HepG2 (cell line): ENCODE measurements around the gene NUDT19. TPM values are rescaled to one million over a fixed set of nuclear protein-coding genes. Genes with fewer than 3 reads are reported as not detected.

Experiments used
- ATAC-seq: fragments of 200-7000 bp; cut with Tn5 transposase; 3 replicates; pipeline ENCODE4 v1.9.1; 2020; ENCODE audit warnings: mild to moderate bottlenecking, moderate library complexity
- BruUV-seq: library from RNA; stranded (reverse); fragments of 400-500 nt; replicated peaks from 2 replicates; lab custom pipeline; 2021; lab: Mats Ljungman, UMichigan
- CTCF ChIA-PET: fragments of 300-600 bp; formaldehyde crosslinking; extraction: SDS; loops from one replicate; lab custom pipeline; 2021; ENCODE audit warnings: low total read pairs, inconsistent platforms, low intra/inter-chr PET ratio; lab: Yijun Ruan, JAX
- POLR2A ChIA-PET: fragments of 350-600 bp; sonication (Branson Sonifier 250); formaldehyde crosslinking; loops from one replicate; lab custom pipeline; 2020; ENCODE audit warnings: antibody characterized with exemption, inconsistent platforms; lab: Yijun Ruan, JAX
- DNase-seq: peaks from one replicate; pipeline ENCODE4 v3.0.0-alpha.2; 2015; ENCODE audit warnings: low spot score
- FAIRE-seq: peaks from 3 replicates; lab custom pipeline; 2011; peaks lifted over from hg19 to GRCh38; lab: Jason Lieb, UNC
- H2AFZ ChIP-seq: one replicate; pipeline ENCODE4 v1.6.1; 2011; ENCODE audit warnings: low read length, inconsistent platforms
- H3K27ac ChIP-seq: fragments of 300-600 bp; 3 replicates; pipeline ENCODE4 v1.8.0; 2011; ENCODE audit warnings: mixed run types, mild to moderate bottlenecking, mixed read lengths, low read length, inconsistent platforms; ENCODE audit not compliant: insufficient read depth; ENCODE audit errors: extremely low read length
- H3K27me3 ChIP-seq, 2 experiments: fragments of 200-600 bp in 1 of 2; 2 replicates in 1 of 2; 3 replicates in 1 of 2; pipeline versions ENCODE4 v1.6.0 to v1.8.0; 2011; ENCODE audit warnings: low read length in 2 of 2, mild to moderate bottlenecking in 2 of 2, moderate library complexity in 2 of 2, inconsistent platforms in 1 of 2; ENCODE audit not compliant: insufficient read depth in 2 of 2, control insufficient read depth in 1 of 2
- H3K36me3 ChIP-seq, 2 experiments: fragments of 200-600 bp in 1 of 2; replicated peaks in 1 of 2; 2 replicates in 1 of 2; 3 replicates in 1 of 2; pipeline versions ENCODE4 v1.5.1 to v1.8.0; 2011; ENCODE audit warnings: low read length in 2 of 2, inconsistent platforms in 1 of 2; ENCODE audit not compliant: insufficient read depth in 2 of 2, control insufficient read depth in 1 of 2
- H3K4me1 ChIP-seq: 2 replicates; pipeline ENCODE4 v1.5.1; 2012; ENCODE audit warnings: low read length, inconsistent platforms; ENCODE audit not compliant: insufficient read depth
- H3K4me2 ChIP-seq: 2 replicates; pipeline ENCODE4 v1.6.0; 2011; ENCODE audit warnings: low read depth, low read length, inconsistent platforms
- H3K4me3 ChIP-seq, 3 experiments: fragments of 200-600 bp in 1 of 3; sonication (generic), shearing (Covaris generic) in 1 of 3; replicated peaks in 1 of 3; 2 replicates each; pipeline ENCODE4 v1.5.1; 2011 to 2016; ENCODE audit warnings: low read length in 3 of 3, inconsistent platforms in 2 of 3, low read depth in 2 of 3, mild to moderate bottlenecking in 2 of 3, control low read depth in 1 of 3, mixed read lengths in 1 of 3; ENCODE audit not compliant: insufficient read depth in 1 of 3
- H3K79me2 ChIP-seq: one replicate; pipeline ENCODE4 v1.6.1; 2011; ENCODE audit warnings: low read length, inconsistent platforms; ENCODE audit not compliant: insufficient read depth
- H3K9ac ChIP-seq: 2 replicates; pipeline ENCODE4 v1.6.0; 2011; ENCODE audit warnings: mild to moderate bottlenecking, low read depth, low read length, inconsistent platforms; ENCODE audit not compliant: insufficient read depth
- H3K9me3 ChIP-seq: 2 replicates; pipeline ENCODE4 v1.5.1; 2012; ENCODE audit warnings: mild to moderate bottlenecking, low read length
- H4K20me1 ChIP-seq: 2 replicates; pipeline ENCODE4 v1.6.0; 2011; ENCODE audit warnings: inconsistent platforms, mild to moderate bottlenecking, low read length, moderate library complexity; ENCODE audit not compliant: insufficient read depth
- ADNP ChIP-seq: sonication (generic); formaldehyde crosslinking; IDR thresholded peaks from 2 replicates; pipeline ENCODE4 v1.4.0; 2020; ENCODE audit warnings: missing genetic modification reagents
- ELF1 ChIP-seq: sonication (generic); formaldehyde crosslinking; IDR thresholded peaks from 2 replicates; pipeline ENCODE4 v1.4.0; 2020; ENCODE audit warnings: missing genetic modification reagents
- FOXJ3 ChIP-seq: sonication (generic); formaldehyde crosslinking; IDR thresholded peaks from 2 replicates; pipeline ENCODE4 v1.4.0; 2020; ENCODE audit warnings: missing genetic modification reagents, mild to moderate bottlenecking, borderline replicate concordance
- FOXM1 ChIP-seq: sonication (generic); formaldehyde crosslinking; IDR thresholded peaks from 2 replicates; pipeline ENCODE4 v1.5.0; 2020; ENCODE audit warnings: missing genetic modification reagents
- IKZF1 ChIP-seq: fragments of 450-650 bp; IDR thresholded peaks from 2 replicates; pipeline ENCODE4 v1.7.1; 2016
- NFE2L2 ChIP-seq: fragments of 150-350 bp; IDR thresholded peaks from 2 replicates; pipeline ENCODE4 v1.6.1; 2014; ENCODE audit warnings: low read length
- SNAI1 ChIP-seq: sonication (generic); formaldehyde crosslinking; IDR thresholded peaks from 2 replicates; pipeline ENCODE4 v1.5.0; 2020; ENCODE audit warnings: mild to moderate bottlenecking, missing genetic modification reagents, borderline replicate concordance
- SOX5 ChIP-seq: IDR thresholded peaks from 2 replicates; pipeline ENCODE4 v1.6.1; 2016; ENCODE audit warnings: borderline replicate concordance
- ZFP90 ChIP-seq: sonication (generic); formaldehyde crosslinking; IDR thresholded peaks from 2 replicates; pipeline ENCODE4 v1.8.0; 2022; ENCODE audit warnings: missing genetic modification reagents, mild to moderate bottlenecking, inconsistent platforms, borderline replicate concordance
- ZNF30 ChIP-seq: sonication (generic); formaldehyde crosslinking; IDR thresholded peaks from 2 replicates; pipeline ENCODE4 v1.5.0; 2020; ENCODE audit warnings: mild to moderate bottlenecking, missing genetic modification reagents
- ZNF383 ChIP-seq: sonication (generic); formaldehyde crosslinking; IDR thresholded peaks from 2 replicates; pipeline ENCODE4 v1.4.0; 2020; ENCODE audit warnings: missing genetic modification reagents, mild to moderate bottlenecking, borderline replicate concordance
- ZNF678 ChIP-seq: sonication (generic); formaldehyde crosslinking; IDR thresholded peaks from 2 replicates; pipeline ENCODE4 v1.4.0; 2020; ENCODE audit warnings: mild to moderate bottlenecking, missing genetic modification reagents
- ZNF720 ChIP-seq: sonication (generic); formaldehyde crosslinking; IDR thresholded peaks from 2 replicates; pipeline ENCODE4 v1.4.0; 2020; ENCODE audit warnings: missing genetic modification reagents
- ZNF737 ChIP-seq: sonication (generic); formaldehyde crosslinking; IDR thresholded peaks from 2 replicates; pipeline ENCODE4 v1.5.0; 2020; ENCODE audit warnings: missing genetic modification reagents, mild to moderate bottlenecking, borderline replicate concordance
- ZNF772 ChIP-seq: sonication (generic); formaldehyde crosslinking; IDR thresholded peaks from 2 replicates; pipeline ENCODE4 v1.5.0; 2020; ENCODE audit warnings: mild to moderate bottlenecking, missing genetic modification reagents
- ZNF839 ChIP-seq: sonication (generic); formaldehyde crosslinking; IDR thresholded peaks from 2 replicates; pipeline ENCODE4 v1.4.0; 2020; ENCODE audit warnings: missing genetic modification reagents, mild to moderate bottlenecking, borderline replicate concordance
- ZSCAN22 ChIP-seq: sonication (generic); formaldehyde crosslinking; IDR thresholded peaks from 2 replicates; pipeline ENCODE4 v1.4.0; 2020; ENCODE audit warnings: mild to moderate bottlenecking, missing genetic modification reagents
- WGBS: methylation state at CpG from one replicate; pipeline ENCODE4 v1.1.6; 2017; ENCODE audit warnings: low lambda C conversion rate; 5-methylcytosine and 5-hydroxymethylcytosine counted together
- in situ Hi-C: cut with HindIII; loops from 2 replicates; pipeline ENCODE4 v1.10.0; 2017; ENCODE audit warnings: low pct_unique_long_range_greater_than_20kb; ENCODE audit not compliant: extremely low pct_ligation_motif_present
- intact Hi-C: fragments of 100-400 bp; cut with micrococcal nuclease; formaldehyde crosslinking; loops from one replicate; pipeline ENCODE4 v1.10.0; 2022; ENCODE audit not compliant: unreplicated experiment
- polyA plus RNA-seq, 8 experiments: library from polyadenylated mRNA; depleted of rRNA in 3 of 8; stranded (reverse) in 7 of 8; unstranded in 1 of 8; fragments of >200 nt; fragmentation: Illumina TruSeq in 4 of 8; extraction: Trizol in 4 of 8; gene quantifications; 2 replicates each; pipeline versions ENCODE4 v1.2.1 to v1.2.3, GENCODE V29; 2011 to 2016; ENCODE audit warnings: low read depth in 4 of 8, missing spikeins in 1 of 8, mixed read lengths in 1 of 8; ENCODE audit not compliant: insufficient read depth in 1 of 8
- small RNA-seq, 3 experiments: library from RNA; depleted of rRNA; stranded (forward); fragments of <200 nt; gene quantifications; one replicate each; pipeline ENCODE3, GENCODE V24; 2012; ENCODE audit warnings: low read depth in 2 of 3, low replicate concordance in 1 of 3; ENCODE audit not compliant: insufficient read length in 3 of 3, insufficient read depth in 2 of 3
- total RNA-seq, 5 experiments: library from RNA; depleted of rRNA; stranded (reverse); fragments of >200 nt; fragmentation: Illumina TruSeq; extraction: Trizol; gene quantifications; 2 replicates each; pipeline ENCODE4 v1.2.3, GENCODE V29; 2016; ENCODE audit warnings: low read depth in 1 of 5
- TF ChIP-seq, protein P1 (sequence below): sonication (generic); formaldehyde crosslinking; IDR thresholded peaks from 2 replicates; pipeline ENCODE4 v1.4.0; 2020; ENCODE audit warnings: missing genetic modification reagents

Gene NUDT19
- total and polyA plus RNA-seq, 2 of the 13 experiments (the other 11 are each of a cell fraction or from before 2014, with no cell fraction given), result 3.1 to 3.6 TPM

GRCh38 chr19:32757189-32757588 lies 65.6 kb downstream of the NUDT19 start:
- Histone ChIP-seq H3K9ac (no peak overlapping the region), H3K27ac (no peak overlapping the region)
- CTCF ChIA-PET, result no interaction called here
- TF ChIP-seq ZNF839 (CRISPR knock-in tag), result no peak
- no peak for TF ChIP-seq IKZF1
- no peak for TF ChIP-seq FOXJ3 (CRISPR knock-in tag)
- no peak for TF ChIP-seq ELF1 (CRISPR knock-in tag)
- no peak for TF ChIP-seq ZNF383 (CRISPR knock-in tag)
- TF ChIP-seq ZNF720 (CRISPR knock-in tag), result no peak
- no peak for TF ChIP-seq ZNF678
- TF ChIP-seq SNAI1 (CRISPR knock-in tag), result no peak
- TF ChIP-seq ADNP, result no peak
- TF ChIP-seq ZSCAN22 (CRISPR knock-in tag), result no peak
- TF ChIP-seq SOX5 (CRISPR knock-in tag), result no peak
- no peak for TF ChIP-seq ZFP90
- TF ChIP-seq ZNF772 (CRISPR knock-in tag), result no peak
- no peak for TF ChIP-seq ZNF30 (CRISPR knock-in tag)
- TF ChIP-seq ZNF737 (CRISPR knock-in tag), result no peak
- TF ChIP-seq, protein P1, sequence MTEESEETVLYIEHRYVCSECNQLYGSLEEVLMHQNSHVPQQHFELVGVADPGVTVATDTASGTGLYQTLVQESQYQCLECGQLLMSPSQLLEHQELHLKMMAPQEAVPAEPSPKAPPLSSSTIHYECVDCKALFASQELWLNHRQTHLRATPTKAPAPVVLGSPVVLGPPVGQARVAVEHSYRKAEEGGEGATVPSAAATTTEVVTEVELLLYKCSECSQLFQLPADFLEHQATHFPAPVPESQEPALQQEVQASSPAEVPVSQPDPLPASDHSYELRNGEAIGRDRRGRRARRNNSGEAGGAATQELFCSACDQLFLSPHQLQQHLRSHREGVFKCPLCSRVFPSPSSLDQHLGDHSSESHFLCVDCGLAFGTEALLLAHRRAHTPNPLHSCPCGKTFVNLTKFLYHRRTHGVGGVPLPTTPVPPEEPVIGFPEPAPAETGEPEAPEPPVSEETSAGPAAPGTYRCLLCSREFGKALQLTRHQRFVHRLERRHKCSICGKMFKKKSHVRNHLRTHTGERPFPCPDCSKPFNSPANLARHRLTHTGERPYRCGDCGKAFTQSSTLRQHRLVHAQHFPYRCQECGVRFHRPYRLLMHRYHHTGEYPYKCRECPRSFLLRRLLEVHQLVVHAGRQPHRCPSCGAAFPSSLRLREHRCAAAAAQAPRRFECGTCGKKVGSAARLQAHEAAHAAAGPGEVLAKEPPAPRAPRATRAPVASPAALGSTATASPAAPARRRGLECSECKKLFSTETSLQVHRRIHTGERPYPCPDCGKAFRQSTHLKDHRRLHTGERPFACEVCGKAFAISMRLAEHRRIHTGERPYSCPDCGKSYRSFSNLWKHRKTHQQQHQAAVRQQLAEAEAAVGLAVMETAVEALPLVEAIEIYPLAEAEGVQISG (CRISPR knock-in tag), result no peak
- no peak for TF ChIP-seq NFE2L2
- TF ChIP-seq FOXM1 (CRISPR knock-in tag), result no peak
- TF ChIP-seq, all 625 proteins: peak for 0
- H2AFZ ChIP-seq, result no peak overlapping the region
- no peak overlapping the region for H3K4me2 ChIP-seq
- no peaks in the 10 kb centered on the region for H3K36me3 ChIP-seq
- in situ Hi-C loops, result no loop called here
- POLR2A ChIA-PET, result no interaction called here
- no peak overlapping the region for H3K4me3 ChIP-seq
- H3K27me3 ChIP-seq, result peaks cover 0 to 14% of the 10 kb centered on the region in 2 experiments; a peak in 3 of 5 replicates
- DNase-seq (no peak), ATAC-seq (no peak), FAIRE-seq (no peak)
- 29% methylated on average over 3 of the region's 3 CpGs for WGBS
- no peaks in the 10 kb centered on the region for H4K20me1 ChIP-seq
- intact Hi-C loops, result no loop called here
- H3K9me3 ChIP-seq, result no peaks in the 10 kb centered on the region
- BruUV-seq, result no TSS peak
- no peaks in the 10 kb centered on the region for H3K4me1 ChIP-seq
- H3K79me2 ChIP-seq, result no peaks in the 10 kb centered on the region

Small RNAs within 50 kb of the gene (small RNA-seq; reads per million reads assigned to genes)
- 0 reads per million in 3 experiments for gene RN7SL789P

Other genes with a start within 250 kb of the NUDT19 start
- 332 and 370 TPM in 2 replicates for gene PDCD5, start 110.6 kb upstream of the NUDT19 start, total RNA-seq (2016; rRNA removed; fragmentation: Illumina TruSeq; extraction: Trizol)
- 55.6 and 56.3 TPM in 2 replicates for gene PDCD5, start 110.6 kb upstream of the NUDT19 start, polyA plus RNA-seq (2011; rRNA removed)
- 23.7 and 30.6 TPM in 2 replicates for gene ANKRD27, start 16.6 kb upstream of the NUDT19 start, total RNA-seq (2016; rRNA removed; fragmentation: Illumina TruSeq; extraction: Trizol)
- 20.4 and 22.2 TPM in 2 replicates for gene ANKRD27, start 16.6 kb upstream of the NUDT19 start, polyA plus RNA-seq (2011; rRNA removed)
- gene RGS9BP, start 16.0 kb upstream of the NUDT19 start, total RNA-seq (2016; rRNA removed; fragmentation: Illumina TruSeq; extraction: Trizol), result not detected in 2 replicates
- 0.01 and 0.03 TPM in 2 replicates for gene RGS9BP, start 16.0 kb upstream of the NUDT19 start, polyA plus RNA-seq (2011; rRNA removed)
- gene TDRD12, start 27.9 kb downstream of the NUDT19 start, total RNA-seq (2016; rRNA removed; fragmentation: Illumina TruSeq; extraction: Trizol), result 0.40 and 0.60 TPM in 2 replicates
- 0.03 and 0.05 TPM in 2 replicates for gene TDRD12, start 27.9 kb downstream of the NUDT19 start, polyA plus RNA-seq (2011; rRNA removed)
- gene SLC7A9, start 177.9 kb downstream of the NUDT19 start, total RNA-seq (2016; rRNA removed; fragmentation: Illumina TruSeq; extraction: Trizol), result 3.2 and 4.7 TPM in 2 replicates
- gene SLC7A9, start 177.9 kb downstream of the NUDT19 start, polyA plus RNA-seq (2011; rRNA removed), result 8.3 and 8.8 TPM in 2 replicates